ENCODE results near the gene TTLL1. TPM values are rescaled to one million over a fixed set of nuclear protein-coding genes. Genes with fewer than 3 reads are reported as not detected.

The TTLL1 gene
- total and polyA plus RNA-seq, 2 donors (not counting 3 experiments of a cell fraction or from before 2014, with no cell fraction given), result 9.0 to 17.0 TPM

Other genes with a start within 250 kb of the TTLL1 start
- gene ARFGAP3, start 232.1 kb downstream of the TTLL1 start, total RNA-seq, result 33.4 and 40.2 TPM in 2 replicates
- 23.6 and 29.1 TPM in 2 replicates for gene ARFGAP3, start 232.1 kb downstream of the TTLL1 start, polyA plus RNA-seq
- 63.9 and 64.5 TPM in 2 replicates for gene PACSIN2, start 74.2 kb downstream of the TTLL1 start, total RNA-seq
- gene PACSIN2, start 74.2 kb downstream of the TTLL1 start, polyA plus RNA-seq, result 37.7 and 46.2 TPM in 2 replicates
- gene BIK, start 21.4 kb upstream of the TTLL1 start, total RNA-seq, result 0.49 TPM in 1 of 2 replicates, not detected in the other
- gene BIK, start 21.4 kb upstream of the TTLL1 start, polyA plus RNA-seq, result 0.57 and 0.95 TPM in 2 replicates
- 16.9 and 17.8 TPM in 2 replicates for gene MCAT, start 54.0 kb upstream of the TTLL1 start, total RNA-seq
- 23.2 and 26.9 TPM in 2 replicates for gene MCAT, start 54.0 kb upstream of the TTLL1 start, polyA plus RNA-seq
- 328 and 346 TPM in 2 replicates for gene TSPO, start 62.2 kb upstream of the TTLL1 start, total RNA-seq
- gene TSPO, start 62.2 kb upstream of the TTLL1 start, polyA plus RNA-seq, result 720 and 1,228 TPM in 2 replicates
- gene TTLL12, start 97.7 kb upstream of the TTLL1 start, total RNA-seq, result 32.9 and 36.5 TPM in 2 replicates
- gene TTLL12, start 97.7 kb upstream of the TTLL1 start, polyA plus RNA-seq, result 26.2 and 30.1 TPM in 2 replicates